ENCODE measurements around the gene CORO1C. TPM values are rescaled to one million over a fixed set of nuclear protein-coding genes. Genes with fewer than 3 reads are reported as not detected.

CORO1C gene
- total and polyA plus RNA-seq, 9 of the 15 experiments (the other 6 are each of a cell fraction or from before 2014, with no cell fraction given) = 55.2 to 280 (median 150) TPM

- H3K4me2 ChIP-seq (ENCODE audit: insufficient read depth, low read length) = peak overlapping the region; percentile 9; the same call in 1 of the 2 replicates
- FAIRE-seq (peak; percentile 58), DNase-seq (ENCODE audit: extremely low read depth in 1 of 4, low spot score in 3 of 4) (peak in 3 of 4 experiments; percentile 63 to 73 (median 64)), ATAC-seq (no peak)
- H3K36me3 ChIP-seq (ENCODE audit: control insufficient read depth, insufficient read depth, low read length) = peaks cover 73% of the 10 kb centered on the region
- in situ Hi-C loops (cut with MboI) = no loop called here
- H3K4me1 ChIP-seq (replicated peaks in 1 of 2; ENCODE audit: control insufficient read depth in 2 of 2, insufficient read depth in 2 of 2, low read length in 2 of 2) = peaks cover 40 to 87% of the 10 kb centered on the region in 2 experiments
- no TSS peak for BruUV-seq (replicated peaks)
- H3K9ac ChIP-seq (ENCODE audit: insufficient read depth in 1 of 2, low read depth in 2 of 2, low read length in 2 of 2) = peak overlapping the region in 1 of 2 experiments; percentile 2; a peak in 1 of 4 replicates
- H3K4me3 ChIP-seq = no peak overlapping the region
- CTCF ChIA-PET (ENCODE audit: low intra/inter-chr PET ratio) = no interaction called here
- no peaks in the 10 kb centered on the region for H3K27me3 ChIP-seq (ENCODE audit: control insufficient read depth in 2 of 2, insufficient read depth in 2 of 2, low read length in 2 of 2)
- no peaks in the 10 kb centered on the region for H4K20me1 ChIP-seq (replicated peaks; ENCODE audit: control insufficient read depth, insufficient read depth, low read length)
- H2AFZ ChIP-seq (ENCODE audit: low read depth, low read length) = no peak overlapping the region
- no peaks in the 10 kb centered on the region for H3K9me3 ChIP-seq (replicated peaks; ENCODE audit: control insufficient read depth, insufficient read depth, low read depth, low read length)
- POLR2A ChIA-PET = interaction anchor here (1.1 to 1.2 kb wide), 3 partner anchors 19 to 134 kb away, joined by 3 to 4 read pairs (median 4); partner anchors contain the start of gene SART3
- intact Hi-C loops (cut with micrococcal nuclease) = loop anchor here (5.0 kb wide), 1 partner anchor 63 kb away; the partner anchor contains the start of gene SELPLG
- H3K79me2 ChIP-seq (ENCODE audit: control insufficient read depth, insufficient read depth, low read length) = peaks cover 92% of the 10 kb centered on the region
- WGBS (ENCODE audit: insufficient coverage, low coverage, missing lambda C conversion rate) = 6% methylated on average over 2 of the region's 2 CpGs
- H3K27ac ChIP-seq (ENCODE audit: extremely low read depth, low read depth, low read length) = peak overlapping the region; percentile 36; the same call in 2 of the 3 replicates
- H3K9me1 ChIP-seq (ENCODE audit: control insufficient read depth, insufficient read depth, low read length) = no peaks in the 10 kb centered on the region
- 0 out of 2 replicates have a peak, but pooled peaks have one; percentile 43 for TF ChIP-seq TCFL5 (CRISPR knock-in tag; conservative IDR thresholded peaks at IDR 0.05)
- TF ChIP-seq C11orf30 (IDR thresholded peaks at IDR 0.05; ENCODE audit: low read depth) = no peak
- peak; percentile 86 for TF ChIP-seq CREB3 (tag; conservative IDR thresholded peaks at IDR 0.05; ENCODE audit: low read depth)
- TF ChIP-seq TAL1 (IDR thresholded peaks at IDR 0.05) = peak; percentile 70
- peak; percentile 37 for TF ChIP-seq HMBOX1 (IDR thresholded peaks at IDR 0.05)
- peak; percentile 86 for TF ChIP-seq CBFA2T3 (IDR thresholded peaks at IDR 0.05)
- peak; percentile 59; the same call in 1 of the 2 replicates for TF ChIP-seq NCOR1 (IDR thresholded peaks at IDR 0.05)
- TF ChIP-seq NFE2L1 (tag; IDR thresholded peaks at IDR 0.05; ENCODE audit: borderline replicate concordance, low read depth) = no peak
- TF ChIP-seq JUND (IDR thresholded peaks at IDR 0.05; ENCODE audit: borderline replicate concordance, low read depth, low read length) = peak; percentile 35; the same call in 1 of the 2 replicates
- TF ChIP-seq JUND (tag; IDR thresholded peaks at IDR 0.05; ENCODE audit: borderline replicate concordance, low read depth, low read length) = peak; percentile 54; the same call in 1 of the 3 replicates
- TF ChIP-seq RAD51 (IDR thresholded peaks at IDR 0.05; ENCODE audit: borderline replicate concordance, low read depth) = peak; percentile 60
- TF ChIP-seq CBFA2T2 (conservative IDR thresholded peaks at IDR 0.05) = peak; percentile 74
- TF ChIP-seq TCF3 (CRISPR knock-in tag; IDR thresholded peaks at IDR 0.05) = peak; percentile 69
- TF ChIP-seq ZNF277 (CRISPR knock-in tag; IDR thresholded peaks at IDR 0.05; ENCODE audit: borderline replicate concordance) = no peak
- no peak for TF ChIP-seq ZNF511 (CRISPR knock-in tag; IDR thresholded peaks at IDR 0.05)
- peak; percentile 15 for TF ChIP-seq MEIS2 (IDR thresholded peaks at IDR 0.05; ENCODE audit: partially characterized antibody)
- peak; percentile 52; the same call in 1 of the 2 replicates for TF ChIP-seq ELF4 (CRISPR knock-in tag; IDR thresholded peaks at IDR 0.05)
These were observed 36.5 kb downstream of the CORO1C start for GRCh38 chr12:108694812-108695278.
